ELR (cell line): ENCODE measurements around the gene PARD3B.
A peak's percentile ranks its signal among the peaks of the same experiment; 100 is the strongest.

Experiments
- DNase-seq: peaks from one replicate; pipeline ENCODE4 v3.0.0-alpha.2; 2015; ENCODE audit warnings: low read depth

PARD3B gene

DNA sequence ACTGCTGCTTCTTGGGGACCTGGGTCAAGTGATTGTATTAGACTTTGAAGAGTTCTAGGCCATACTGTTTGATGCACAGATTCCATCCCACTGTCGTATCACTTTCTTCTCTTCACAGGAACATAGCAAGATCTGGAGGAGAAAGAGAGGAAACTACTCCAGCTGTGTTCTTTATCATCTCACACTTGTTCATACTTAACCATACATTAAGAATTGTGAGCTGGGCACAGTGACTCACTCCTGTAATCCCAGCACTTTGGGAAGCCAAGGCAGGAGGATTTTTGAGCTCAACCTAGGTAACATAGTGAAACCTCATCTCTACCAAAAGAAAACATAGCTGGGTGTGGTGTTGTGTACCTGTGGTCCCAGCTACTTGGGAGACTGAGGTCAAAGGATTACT is 111.7 kb downstream of the PARD3B start:
- DNase-seq: no peak

GRCh38 chr2:204662956-204663355 is 117.7 kb downstream of the PARD3B start:
- no peak for DNase-seq

- DNase-seq: no peak
Observed at GRCh38 chr2:204663816-204664425, 118.6 kb downstream of the PARD3B start.

GRCh38 chr2:204664708-204665121 is 119.4 kb downstream of the PARD3B start:
- peak; percentile 78 for DNase-seq

DNA sequence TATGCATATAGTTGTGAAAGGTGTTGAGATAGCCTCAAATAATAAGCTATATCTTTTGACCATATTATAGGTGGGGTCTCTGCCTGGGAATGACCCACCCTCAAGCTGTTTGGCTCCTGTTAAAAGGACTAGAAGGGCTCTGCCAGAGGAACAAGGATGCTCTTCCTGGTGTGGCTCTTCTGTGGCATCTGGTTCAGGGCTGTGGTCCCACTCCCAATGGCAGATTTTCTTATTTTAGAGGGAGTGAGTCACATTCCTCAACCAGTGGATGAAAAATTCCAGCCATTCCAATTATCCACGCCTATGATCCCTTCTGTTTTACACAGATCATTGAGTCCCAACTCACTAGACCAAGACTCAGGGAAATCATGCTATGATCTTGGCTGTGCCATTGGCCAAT is 119.9 kb downstream of the PARD3B start:
- peak; percentile 82 for DNase-seq

- no peak for DNase-seq
Observed at GRCh38 chr2:204665771-204666170, 120.5 kb downstream of the PARD3B start.

GRCh38 chr2:204667990-204668389 is 122.7 kb downstream of the PARD3B start:
- DNase-seq: no peak

DNA sequence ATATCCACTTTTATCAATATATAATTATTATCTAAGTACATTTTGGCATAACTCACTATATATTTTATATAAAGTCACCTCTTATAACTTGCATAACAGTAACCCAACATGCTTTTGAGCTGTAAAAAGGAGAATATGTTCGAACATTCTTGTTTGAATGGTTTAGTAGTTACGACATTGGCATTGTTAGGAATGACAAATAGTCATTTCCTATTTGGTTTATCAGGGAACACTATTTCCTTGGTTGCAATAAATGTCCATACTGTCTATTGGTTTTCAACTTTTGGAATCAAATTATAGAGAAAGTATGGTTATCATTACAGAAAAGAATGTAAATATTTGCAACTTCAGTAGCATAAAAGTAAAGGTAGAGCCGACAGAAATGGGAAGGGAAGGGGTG is 124.1 kb downstream of the PARD3B start:
- DNase-seq: peak; percentile 51

- DNase-seq: no peak
Observed at GRCh38 chr2:204670124-204670523, 124.8 kb downstream of the PARD3B start.

- no peak for DNase-seq
Observed at GRCh38 chr2:204670756-204671155, 125.5 kb downstream of the PARD3B start.

DNA sequence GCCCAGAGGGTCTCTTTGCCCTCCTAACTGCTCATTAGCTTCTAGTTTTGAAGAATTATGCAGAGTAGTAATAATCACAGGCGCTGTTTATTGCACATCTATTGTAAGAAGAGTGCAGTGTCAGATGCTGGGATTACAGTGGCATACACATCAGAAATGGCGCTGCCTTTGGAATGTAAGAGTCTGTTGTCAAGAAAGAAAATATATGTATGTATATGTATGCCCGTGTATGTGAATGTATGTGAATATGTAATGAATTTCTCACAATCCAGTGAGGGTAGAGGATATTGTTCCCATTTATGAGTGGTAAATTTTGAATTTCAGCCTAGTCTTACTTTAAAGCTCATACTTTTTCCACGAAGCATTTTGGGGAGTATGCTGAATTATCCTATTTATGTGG is 127.5 kb downstream of the PARD3B start:
- no peak for DNase-seq

- peak; percentile 91 for DNase-seq
Observed at GRCh38 chr2:204673877-204674276, 128.6 kb downstream of the PARD3B start.

DNA sequence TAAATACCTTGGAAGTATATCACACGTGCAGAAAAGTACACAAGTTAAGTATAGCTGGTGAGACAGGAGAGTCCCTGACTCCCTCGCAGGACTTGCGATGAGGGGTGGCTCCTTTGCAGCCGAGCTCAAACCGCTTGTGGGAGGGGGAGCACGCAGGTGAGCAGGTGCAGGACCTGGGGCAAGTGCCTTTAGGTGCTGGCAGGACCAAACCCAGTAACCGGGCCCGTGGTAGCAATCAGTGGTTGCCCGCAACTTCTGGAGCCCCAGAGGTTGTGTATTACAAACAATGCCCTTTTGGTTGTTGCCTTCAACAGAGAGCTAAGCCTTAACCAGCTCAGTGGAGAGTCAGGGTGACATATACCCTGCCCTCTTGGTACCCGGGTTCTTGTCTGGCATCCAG is 132.8 kb downstream of the PARD3B start:
- DNase-seq: no peak

DNA sequence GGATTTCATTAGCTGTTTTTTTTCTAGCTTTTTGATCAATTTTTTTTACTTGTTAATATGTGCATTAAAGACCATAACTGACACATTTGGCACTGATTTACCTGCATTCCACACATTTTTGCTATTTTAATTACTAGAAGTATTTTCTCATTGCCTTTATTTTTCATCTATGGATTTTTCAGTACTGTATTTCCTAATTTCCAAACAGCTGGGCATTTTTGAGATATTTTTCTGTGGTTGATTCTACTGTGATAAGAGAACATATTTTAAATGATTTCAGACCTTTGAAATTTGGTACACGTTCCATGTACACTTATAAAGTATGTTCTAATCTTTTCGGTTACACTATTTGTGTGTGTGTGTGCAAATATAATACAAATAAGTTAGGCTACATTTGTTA is 135.3 kb downstream of the PARD3B start:
- DNase-seq: no peak

GRCh38 chr2:204681412-204681811 is 136.1 kb downstream of the PARD3B start:
- DNase-seq: no peak

- no peak for DNase-seq
Observed at GRCh38 chr2:204683384-204683783, 138.1 kb downstream of the PARD3B start.

- no peak for DNase-seq
Observed at GRCh38 chr2:204686406-204686805, 141.1 kb downstream of the PARD3B start.

DNA sequence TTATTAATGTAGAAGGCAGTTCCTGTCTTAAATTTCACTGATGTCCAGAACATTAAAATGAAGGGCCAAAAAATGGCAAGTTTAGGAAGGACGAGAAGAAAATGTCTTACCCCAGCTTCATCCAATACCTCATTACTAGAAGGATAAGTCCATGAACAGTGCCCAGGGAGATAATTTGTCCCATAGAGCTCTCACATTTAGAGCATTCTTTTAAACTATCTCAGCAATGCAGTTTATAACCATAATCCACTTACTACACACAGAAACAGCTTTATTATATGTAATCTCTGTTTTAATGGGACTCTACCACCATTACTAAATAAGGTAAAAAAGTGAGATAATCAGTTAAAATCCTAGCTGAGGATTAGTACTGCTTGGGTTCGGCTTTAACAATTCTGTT is 142.5 kb downstream of the PARD3B start:
- no peak for DNase-seq

- peak; percentile 87 for DNase-seq
Observed at GRCh38 chr2:204691911-204692510, 146.7 kb downstream of the PARD3B start.

DNA sequence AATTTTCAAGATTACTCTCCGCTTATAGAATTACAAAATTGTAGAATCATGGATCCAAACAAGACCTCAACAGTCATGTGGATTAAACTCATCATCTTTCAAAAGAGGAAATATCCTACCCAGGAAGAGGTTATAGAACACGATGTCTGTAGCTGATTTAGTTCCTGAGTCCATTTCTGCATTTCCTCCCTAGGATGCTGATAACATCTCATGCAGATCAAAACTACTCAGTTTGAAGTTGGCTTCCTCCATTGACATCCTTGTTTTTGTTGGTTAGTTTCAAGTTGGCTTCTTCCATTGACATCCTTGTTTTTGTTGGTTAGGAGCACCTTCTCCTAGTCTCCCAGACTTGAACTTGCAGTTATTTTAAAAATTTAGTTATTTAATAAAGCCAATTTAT is 147.5 kb downstream of the PARD3B start:
- no peak for DNase-seq

DNA sequence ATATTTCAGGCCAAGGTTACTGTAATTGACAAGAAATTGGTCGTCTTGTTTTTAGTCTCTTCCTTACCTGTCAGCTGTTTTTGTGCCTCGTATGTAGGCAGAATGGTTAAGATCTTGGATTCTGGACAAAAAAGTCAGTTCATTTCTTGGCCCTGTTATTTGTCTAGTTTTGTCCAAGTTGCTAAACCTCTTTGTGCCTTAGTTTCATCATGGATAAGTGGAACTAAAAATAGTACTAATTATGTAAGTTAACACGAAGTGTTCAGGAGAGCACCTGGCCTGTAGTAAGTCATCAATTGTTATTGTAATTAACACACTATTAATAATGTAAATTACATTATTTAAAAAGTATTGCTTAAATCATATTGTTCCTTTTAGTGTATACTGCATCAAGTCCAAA is 148.0 kb downstream of the PARD3B start:
- no peak for DNase-seq

DNA sequence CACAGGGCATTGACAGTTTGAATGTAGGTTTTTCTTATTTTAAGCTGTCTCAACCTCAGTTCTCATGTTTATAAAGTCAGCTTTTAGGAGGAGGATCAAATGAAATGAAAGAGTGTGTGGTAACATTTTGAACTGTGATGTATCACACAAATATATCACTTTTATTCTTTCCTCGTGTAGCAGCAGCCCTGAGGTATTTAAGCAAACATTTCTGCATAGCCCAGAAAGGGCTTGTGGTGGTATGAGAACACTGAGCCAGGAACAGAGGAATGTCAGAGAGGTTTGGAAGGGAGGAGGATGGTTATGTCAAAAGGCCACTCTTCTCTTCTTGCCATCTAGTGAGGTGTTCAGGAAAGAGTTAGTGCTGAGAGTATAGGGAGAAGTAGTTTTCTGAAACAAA is 150.2 kb downstream of the PARD3B start:
- no peak for DNase-seq

DNA sequence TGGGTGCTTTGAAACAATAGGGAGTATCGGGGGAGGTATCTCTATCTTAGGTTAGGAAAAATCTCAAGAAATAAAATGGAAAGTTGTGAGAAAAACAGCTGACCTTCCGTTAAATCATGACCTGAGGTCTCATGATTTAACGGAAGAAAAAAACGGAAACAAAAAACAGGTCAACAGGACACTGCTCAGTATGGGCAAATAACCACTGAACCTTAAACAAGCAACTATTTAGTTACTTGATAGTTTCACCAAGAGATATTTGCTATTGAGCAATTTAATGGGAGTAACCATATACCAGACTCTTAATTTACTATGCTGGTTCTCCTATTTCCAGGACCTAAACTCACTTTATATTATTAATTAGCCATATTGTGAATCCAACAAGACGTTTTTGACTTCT is 150.8 kb downstream of the PARD3B start:
- DNase-seq: no peak

GRCh38 chr2:204705243-204705932 is 160.1 kb downstream of the PARD3B start:
- DNase-seq: peak; percentile 39
